Ishikawa (cell line): ENCODE measurements around the gene WWC1.

Source experiments
- CEBPB ChIP-seq: IDR thresholded peaks from 2 replicates; pipeline ENCODE4 v1.6.1; 2012
- CREB1 ChIP-seq: IDR thresholded peaks from 2 replicates; pipeline ENCODE4 v1.6.1; 2012; ENCODE audit warnings: low read depth
- EGR1 ChIP-seq: IDR thresholded peaks from 2 replicates; pipeline ENCODE4 v1.6.1; 2012
- TAF1 ChIP-seq: IDR thresholded peaks from 2 replicates; pipeline ENCODE4 v1.6.1; 2012; ENCODE audit warnings: low read depth, mild to moderate bottlenecking
- ZBTB7A ChIP-seq: IDR thresholded peaks from 2 replicates; pipeline ENCODE4 v1.6.1; 2012; ENCODE audit warnings: low read depth

DNA sequence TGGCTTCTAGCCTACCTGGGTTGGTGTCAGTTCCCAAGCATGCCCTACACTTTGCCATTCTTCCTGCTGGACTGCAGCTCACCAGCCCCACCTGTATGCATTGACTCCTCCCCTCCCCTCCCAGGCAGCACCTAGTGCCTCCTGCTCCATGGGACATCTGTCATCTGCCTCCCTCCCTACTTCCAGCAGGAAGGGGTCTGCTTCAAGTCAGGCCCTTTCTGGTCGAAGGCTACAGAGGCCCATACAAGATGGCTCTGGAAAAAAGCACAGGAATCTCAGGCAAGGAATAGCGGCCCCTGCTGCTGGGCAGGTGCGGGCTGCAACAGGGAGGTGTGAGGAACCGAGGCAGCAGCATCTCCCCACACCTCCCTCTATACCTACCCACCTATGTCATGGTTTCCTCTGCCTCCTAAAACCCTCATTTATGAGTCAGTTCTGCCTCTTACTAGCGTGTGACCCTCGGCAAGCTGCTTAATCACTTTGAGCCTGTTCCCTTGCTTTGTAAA is 19.7 kb downstream of the WWC1 start:
- no peak for TF ChIP-seq EGR1
- no peak for TF ChIP-seq CEBPB
- TF ChIP-seq TAF1, result no peak
- TF ChIP-seq CREB1, result no peak
- TF ChIP-seq ZBTB7A, result no peak
